Fibroblast of upper back skin (primary cell): ENCODE data around the gene TEAD2.
"Not testable (repeated sequence)": the region's sequence is repeated elsewhere in the genome, so short reads cannot be mapped to it uniquely, and the experiment has no call there.

Source experiments
- DNase-seq: peaks from one replicate; pipeline ENCODE4 v3.0.0-alpha.2; 2013

Gene TEAD2

GRCh38 chr19:49347191-49347590, 15.0 kb downstream of the TEAD2 start:
- no peak for DNase-seq

- DNase-seq = no peak
These were observed 17.5 kb downstream of the TEAD2 start for GRCh38 chr19:49344505-49345423.

GRCh38 chr19:49343123-49343522, 19.1 kb downstream of the TEAD2 start:
- DNase-seq = no peak

- no peak for DNase-seq
These were observed 19.9 kb downstream of the TEAD2 start for GRCh38 chr19:49342291-49342721.

- no peak for DNase-seq
These were observed 21.1 kb downstream of the TEAD2 start for GRCh38 chr19:49340865-49341718.

GRCh38 chr19:49340069-49340864, 21.9 kb downstream of the TEAD2 start:
- no peak for DNase-seq

GRCh38 chr19:49339301-49340068, 22.7 kb downstream of the TEAD2 start:
- DNase-seq = peak; percentile 83

- DNase-seq = peak; percentile 20
These were observed 23.4 kb downstream of the TEAD2 start for GRCh38 chr19:49338691-49339300.

GRCh38 chr19:49338023-49338677, 24.1 kb downstream of the TEAD2 start:
- DNase-seq = no peak

- DNase-seq = no peak
These were observed 24.8 kb downstream of the TEAD2 start for GRCh38 chr19:49337267-49338022.

- no peak for DNase-seq
These were observed 25.5 kb downstream of the TEAD2 start for GRCh38 chr19:49336482-49337266.

- no peak for DNase-seq
These were observed 26.3 kb downstream of the TEAD2 start for GRCh38 chr19:49335784-49336481.

GRCh38 chr19:49335071-49335783, 27.0 kb downstream of the TEAD2 start, which contains the start of gene CD37:
Gene CD37 (plus strand): TSS chr19:49335406. CDS start chr19:49335541, 135 bp downstream.
- no peak for DNase-seq

GRCh38 chr19:49333811-49334288, 28.4 kb downstream of the TEAD2 start:
- DNase-seq = no peak

GRCh38 chr19:49333418-49333805, 28.8 kb downstream of the TEAD2 start:
- no peak for DNase-seq

- DNase-seq = not testable (repeated sequence)
These were observed 29.4 kb downstream of the TEAD2 start for GRCh38 chr19:49332691-49333417.

- peak; percentile 31 for DNase-seq
These were observed 30.6 kb downstream of the TEAD2 start for GRCh38 chr19:49331616-49332055.
